HepG2 (cell line): Measurements from ENCODE around the gene PHF23. TPM values are rescaled to one million over a fixed set of nuclear protein-coding genes. Genes with fewer than 3 reads are reported as not detected.
A peak's percentile ranks its signal among the peaks of the same experiment; 100 is the strongest.

Experiments used
- ATAC-seq: fragments of 200-7000 bp; cut with Tn5 transposase; 3 replicates; pipeline ENCODE4 v1.9.1; 2020; ENCODE audit warnings: mild to moderate bottlenecking, moderate library complexity
- BruUV-seq: library from RNA; stranded (reverse); fragments of 400-500 nt; replicated peaks from 2 replicates; lab custom pipeline; 2021; lab: Mats Ljungman, UMichigan
- CTCF ChIA-PET: fragments of 300-600 bp; formaldehyde crosslinking; extraction: SDS; loops from one replicate; lab custom pipeline; 2021; ENCODE audit warnings: low total read pairs, inconsistent platforms, low intra/inter-chr PET ratio; lab: Yijun Ruan, JAX
- POLR2A ChIA-PET: fragments of 350-600 bp; sonication (Branson Sonifier 250); formaldehyde crosslinking; loops from one replicate; lab custom pipeline; 2020; ENCODE audit warnings: antibody characterized with exemption, inconsistent platforms; lab: Yijun Ruan, JAX
- DNase-seq: peaks from one replicate; pipeline ENCODE4 v3.0.0-alpha.2; 2015; ENCODE audit warnings: low spot score
- FAIRE-seq: peaks from 3 replicates; lab custom pipeline; 2011; peaks lifted over from hg19 to GRCh38; lab: Jason Lieb, UNC
- H2AFZ ChIP-seq: one replicate; pipeline ENCODE4 v1.6.1; 2011; ENCODE audit warnings: low read length, inconsistent platforms
- H3K27ac ChIP-seq: fragments of 300-600 bp; 3 replicates; pipeline ENCODE4 v1.8.0; 2011; ENCODE audit warnings: mixed run types, mild to moderate bottlenecking, mixed read lengths, low read length, inconsistent platforms; ENCODE audit not compliant: insufficient read depth; ENCODE audit errors: extremely low read length
- H3K27me3 ChIP-seq, 2 experiments: fragments of 200-600 bp in 1 of 2; 2 replicates in 1 of 2; 3 replicates in 1 of 2; pipeline versions ENCODE4 v1.6.0 to v1.8.0; 2011; ENCODE audit warnings: low read length in 2 of 2, mild to moderate bottlenecking in 2 of 2, moderate library complexity in 2 of 2, inconsistent platforms in 1 of 2; ENCODE audit not compliant: insufficient read depth in 2 of 2, control insufficient read depth in 1 of 2
- H3K36me3 ChIP-seq, 2 experiments: fragments of 200-600 bp in 1 of 2; replicated peaks in 1 of 2; 2 replicates in 1 of 2; 3 replicates in 1 of 2; pipeline versions ENCODE4 v1.5.1 to v1.8.0; 2011; ENCODE audit warnings: low read length in 2 of 2, inconsistent platforms in 1 of 2; ENCODE audit not compliant: insufficient read depth in 2 of 2, control insufficient read depth in 1 of 2
- H3K4me1 ChIP-seq: 2 replicates; pipeline ENCODE4 v1.5.1; 2012; ENCODE audit warnings: low read length, inconsistent platforms; ENCODE audit not compliant: insufficient read depth
- H3K4me2 ChIP-seq: 2 replicates; pipeline ENCODE4 v1.6.0; 2011; ENCODE audit warnings: low read depth, low read length, inconsistent platforms
- H3K4me3 ChIP-seq, 3 experiments: fragments of 200-600 bp in 1 of 3; sonication (generic), shearing (Covaris generic) in 1 of 3; replicated peaks in 1 of 3; 2 replicates each; pipeline ENCODE4 v1.5.1; 2011 to 2016; ENCODE audit warnings: low read length in 3 of 3, inconsistent platforms in 2 of 3, low read depth in 2 of 3, mild to moderate bottlenecking in 2 of 3, control low read depth in 1 of 3, mixed read lengths in 1 of 3; ENCODE audit not compliant: insufficient read depth in 1 of 3
- H3K79me2 ChIP-seq: one replicate; pipeline ENCODE4 v1.6.1; 2011; ENCODE audit warnings: low read length, inconsistent platforms; ENCODE audit not compliant: insufficient read depth
- H3K9ac ChIP-seq: 2 replicates; pipeline ENCODE4 v1.6.0; 2011; ENCODE audit warnings: mild to moderate bottlenecking, low read depth, low read length, inconsistent platforms; ENCODE audit not compliant: insufficient read depth
- H3K9me3 ChIP-seq: 2 replicates; pipeline ENCODE4 v1.5.1; 2012; ENCODE audit warnings: mild to moderate bottlenecking, low read length
- H4K20me1 ChIP-seq: 2 replicates; pipeline ENCODE4 v1.6.0; 2011; ENCODE audit warnings: inconsistent platforms, mild to moderate bottlenecking, low read length, moderate library complexity; ENCODE audit not compliant: insufficient read depth
- LBX2 ChIP-seq: sonication (generic); formaldehyde crosslinking; IDR thresholded peaks from 2 replicates; pipeline ENCODE4 v1.5.0; 2020; ENCODE audit warnings: missing genetic modification reagents, mild to moderate bottlenecking, borderline replicate concordance
- MED8 ChIP-seq: sonication (generic); formaldehyde crosslinking; IDR thresholded peaks from 2 replicates; pipeline ENCODE4 v1.8.1; 2023; ENCODE audit warnings: mild to moderate bottlenecking, missing genetic modification reagents; ENCODE audit not compliant: insufficient replicate concordance
- MIER3 ChIP-seq: IDR thresholded peaks from 2 replicates; pipeline ENCODE4 v1.6.1; 2016; ENCODE audit warnings: missing compliant biosample characterization, borderline replicate concordance
- NR2F6 ChIP-seq, 2 experiments: IDR thresholded peaks; 2 replicates each; pipeline ENCODE4 v1.6.1; 2016; ENCODE audit warnings: antibody characterized with exemption in 1 of 2, mild to moderate bottlenecking in 1 of 2
- PAWR ChIP-seq: sonication (generic); formaldehyde crosslinking; IDR thresholded peaks from 2 replicates; pipeline ENCODE4 v1.4.0; 2020; ENCODE audit warnings: missing genetic modification reagents, mild to moderate bottlenecking, borderline replicate concordance
- RELA ChIP-seq: sonication (generic); formaldehyde crosslinking; IDR thresholded peaks from 2 replicates; pipeline ENCODE4 v1.4.0; 2020; ENCODE audit warnings: missing genetic modification reagents
- SALL2 ChIP-seq: sonication (generic); formaldehyde crosslinking; IDR thresholded peaks from 2 replicates; pipeline ENCODE4 v1.8.1; 2023; ENCODE audit warnings: mild to moderate bottlenecking, missing genetic modification reagents, inconsistent platforms
- SCMH1 ChIP-seq: sonication (generic); formaldehyde crosslinking; IDR thresholded peaks from 2 replicates; pipeline ENCODE4 v1.9.0; 2021; ENCODE audit warnings: missing genetic modification reagents, mild to moderate bottlenecking, borderline replicate concordance
- SIN3B ChIP-seq: fragments of 150-350 bp; IDR thresholded peaks from 2 replicates; pipeline ENCODE4 v1.6.1; 2014; ENCODE audit warnings: low read length
- SUZ12 ChIP-seq: fragments of 150-350 bp; IDR thresholded peaks from 2 replicates; pipeline ENCODE4 v1.6.1; 2014; ENCODE audit warnings: low read depth, low read length
- ZFP36L2 ChIP-seq: sonication (generic); formaldehyde crosslinking; IDR thresholded peaks from 2 replicates; pipeline ENCODE4 v1.4.0; 2020; ENCODE audit warnings: missing genetic modification reagents
- ZHX1 ChIP-seq: sonication (generic); formaldehyde crosslinking; IDR thresholded peaks from 2 replicates; pipeline ENCODE4 v1.8.1; 2022; ENCODE audit warnings: low read depth, mild to moderate bottlenecking, missing genetic modification reagents
- ZMYM2 ChIP-seq: sonication (generic); formaldehyde crosslinking; IDR thresholded peaks from 2 replicates; pipeline ENCODE4 v1.8.0; 2022; ENCODE audit warnings: mild to moderate bottlenecking, missing genetic modification reagents
- ZNF44 ChIP-seq: sonication (generic); formaldehyde crosslinking; IDR thresholded peaks from 2 replicates; pipeline ENCODE4 v1.5.1; 2020; ENCODE audit warnings: mild to moderate bottlenecking, missing genetic modification reagents
- ZNF615 ChIP-seq: sonication (generic); formaldehyde crosslinking; IDR thresholded peaks from 2 replicates; pipeline ENCODE4 v1.5.0; 2020; ENCODE audit warnings: mild to moderate bottlenecking, missing genetic modification reagents, borderline replicate concordance
- ZNF747 ChIP-seq: sonication (generic); formaldehyde crosslinking; IDR thresholded peaks from 2 replicates; pipeline ENCODE4 v1.8.1; 2023; ENCODE audit warnings: missing genetic modification reagents, mild to moderate bottlenecking, borderline replicate concordance
- ZNF776 ChIP-seq: sonication (generic); formaldehyde crosslinking; IDR thresholded peaks from 2 replicates; pipeline ENCODE4 v1.4.0; 2020; ENCODE audit warnings: mild to moderate bottlenecking, missing genetic modification reagents
- ZNF841 ChIP-seq: sonication (generic); formaldehyde crosslinking; IDR thresholded peaks from 2 replicates; pipeline ENCODE4 v1.8.1; 2023; ENCODE audit warnings: missing genetic modification reagents, borderline replicate concordance
- ZNF878 ChIP-seq: sonication (generic); formaldehyde crosslinking; IDR thresholded peaks from 2 replicates; pipeline ENCODE4 v1.8.1; 2023; ENCODE audit warnings: mild to moderate bottlenecking, missing genetic modification reagents, moderate library complexity
- ZNF891 ChIP-seq: sonication (generic); formaldehyde crosslinking; IDR thresholded peaks from 2 replicates; pipeline ENCODE4 v1.5.0; 2020; ENCODE audit warnings: mild to moderate bottlenecking, missing genetic modification reagents
- WGBS: methylation state at CpG from one replicate; pipeline ENCODE4 v1.1.6; 2017; ENCODE audit warnings: low lambda C conversion rate; 5-methylcytosine and 5-hydroxymethylcytosine counted together
- in situ Hi-C: cut with HindIII; loops from 2 replicates; pipeline ENCODE4 v1.10.0; 2017; ENCODE audit warnings: low pct_unique_long_range_greater_than_20kb; ENCODE audit not compliant: extremely low pct_ligation_motif_present
- intact Hi-C: fragments of 100-400 bp; cut with micrococcal nuclease; formaldehyde crosslinking; loops from one replicate; pipeline ENCODE4 v1.10.0; 2022; ENCODE audit not compliant: unreplicated experiment
- polyA plus RNA-seq, 8 experiments: library from polyadenylated mRNA; depleted of rRNA in 3 of 8; stranded (reverse) in 7 of 8; unstranded in 1 of 8; fragments of >200 nt; fragmentation: Illumina TruSeq in 4 of 8; extraction: Trizol in 4 of 8; gene quantifications; 2 replicates each; pipeline versions ENCODE4 v1.2.1 to v1.2.3, GENCODE V29; 2011 to 2016; ENCODE audit warnings: low read depth in 4 of 8, missing spikeins in 1 of 8, mixed read lengths in 1 of 8; ENCODE audit not compliant: insufficient read depth in 1 of 8
- total RNA-seq, 5 experiments: library from RNA; depleted of rRNA; stranded (reverse); fragments of >200 nt; fragmentation: Illumina TruSeq; extraction: Trizol; gene quantifications; 2 replicates each; pipeline ENCODE4 v1.2.3, GENCODE V29; 2016; ENCODE audit warnings: low read depth in 1 of 5

Gene PHF23
- total and polyA plus RNA-seq, 2 of the 13 experiments (the other 11 are each of a cell fraction or from before 2014, with no cell fraction given): 27.6 to 33.2 TPM

GRCh38 chr17:7249830-7250229 lies 10.6 kb upstream of the PHF23 start (continued):
- TF ChIP-seq ZHX1 (CRISPR knock-in tag): no peak

- H3K27me3 ChIP-seq: peaks cover 0 to 2% of the 10 kb centered on the region in 2 experiments; a peak in 1 of 5 replicates
- intact Hi-C loops: no loop called here
- H3K27ac ChIP-seq: no peak overlapping the region
- peaks cover 6 to 25% of the 10 kb centered on the region in 2 experiments; a peak in 4 of 5 replicates for H3K36me3 ChIP-seq
- ATAC-seq (no peak), FAIRE-seq (no peak), DNase-seq (no peak)
- CTCF ChIA-PET: no interaction called here
- TF ChIP-seq ZNF878 (CRISPR knock-in tag) (no peak), MED8 (CRISPR knock-in tag) (no peak), PAWR (CRISPR knock-in tag) (no peak), ZNF44 (CRISPR knock-in tag) (no peak), RELA (CRISPR knock-in tag) (no peak), ZMYM2 (CRISPR knock-in tag) (no peak), ZNF615 (CRISPR knock-in tag) (no peak), MIER3 (CRISPR knock-in tag) (no peak), ZNF891 (CRISPR knock-in tag) (no peak), SIN3B (no peak), SCMH1 (CRISPR knock-in tag) (no peak), LBX2 (CRISPR knock-in tag) (no peak), NR2F6 (IDR thresholded peaks at IDR 0.05) (no peak), NR2F6 (CRISPR knock-in tag; IDR thresholded peaks at IDR 0.05) (no peak), SALL2 (CRISPR knock-in tag) (no peak), SUZ12 (no peak), ZNF747 (no peak), ZNF841 (CRISPR knock-in tag) (no peak), ZNF776 (no peak), ZFP36L2 (CRISPR knock-in tag) (no peak)
- POLR2A ChIA-PET: interaction anchor here (1.4 to 1.6 kb wide), 3 partner anchors 10 to 15 kb away, joined by 4 to 5 read pairs (median 5); partner anchors contain the start of genes DVL2 and PHF23
- in situ Hi-C loops: no loop called here
- H3K4me2 ChIP-seq: peak overlapping the region; percentile 90
- H3K9me3 ChIP-seq: no peaks in the 10 kb centered on the region
- H4K20me1 ChIP-seq: no peaks in the 10 kb centered on the region
- H2AFZ ChIP-seq: no peak overlapping the region
- WGBS: 96% methylated on average over 6 of the region's 6 CpGs
- peak overlapping the region in 1 of 3 experiments; percentile 20; a peak in 1 of 6 replicates for H3K4me3 ChIP-seq
- H3K79me2 ChIP-seq: peaks cover 53% of the 10 kb centered on the region
- no TSS peak for BruUV-seq
- peak overlapping the region; percentile 24; the same call in 1 of the 2 replicates for H3K9ac ChIP-seq
- peaks cover 34% of the 10 kb centered on the region for H3K4me1 ChIP-seq
These were observed 10.0 kb upstream of the PHF23 start for GRCh38 chr17:7249214-7249613.
